H7 (cell line): ENCODE measurements around the gene DUOXA2. TPM values are rescaled to one million over a fixed set of nuclear protein-coding genes. Genes with fewer than 3 reads are reported as not detected.

Experiments
- DNase-seq: peaks from one replicate; pipeline ENCODE4 v3.0.0; 2012
- H3K27me3 ChIP-seq: 2 replicates; pipeline ENCODE4 v1.6.0; 2011; ENCODE audit warnings: mild to moderate bottlenecking, low read length; ENCODE audit not compliant: control insufficient read depth, insufficient read depth
- H3K36me3 ChIP-seq: replicated peaks from 2 replicates; pipeline ENCODE4 v1.5.1; 2011; ENCODE audit warnings: low read length; ENCODE audit not compliant: control insufficient read depth, insufficient read depth
- H3K4me3 ChIP-seq: 2 replicates; pipeline ENCODE4 v1.5.1; 2011; ENCODE audit warnings: low read depth, mild to moderate bottlenecking, control low read depth, low read length, moderate library complexity; ENCODE audit not compliant: insufficient read depth
- total RNA-seq: library from RNA; depleted of rRNA; stranded (reverse); fragments of >200 nt; shearing (Covaris generic); gene quantifications from 2 replicates; pipeline ENCODE4 v1.2.3, GENCODE V29; 2014

DUOXA2 gene
- total RNA-seq, 1 experiment from 2014 or later, result not detected

DNA sequence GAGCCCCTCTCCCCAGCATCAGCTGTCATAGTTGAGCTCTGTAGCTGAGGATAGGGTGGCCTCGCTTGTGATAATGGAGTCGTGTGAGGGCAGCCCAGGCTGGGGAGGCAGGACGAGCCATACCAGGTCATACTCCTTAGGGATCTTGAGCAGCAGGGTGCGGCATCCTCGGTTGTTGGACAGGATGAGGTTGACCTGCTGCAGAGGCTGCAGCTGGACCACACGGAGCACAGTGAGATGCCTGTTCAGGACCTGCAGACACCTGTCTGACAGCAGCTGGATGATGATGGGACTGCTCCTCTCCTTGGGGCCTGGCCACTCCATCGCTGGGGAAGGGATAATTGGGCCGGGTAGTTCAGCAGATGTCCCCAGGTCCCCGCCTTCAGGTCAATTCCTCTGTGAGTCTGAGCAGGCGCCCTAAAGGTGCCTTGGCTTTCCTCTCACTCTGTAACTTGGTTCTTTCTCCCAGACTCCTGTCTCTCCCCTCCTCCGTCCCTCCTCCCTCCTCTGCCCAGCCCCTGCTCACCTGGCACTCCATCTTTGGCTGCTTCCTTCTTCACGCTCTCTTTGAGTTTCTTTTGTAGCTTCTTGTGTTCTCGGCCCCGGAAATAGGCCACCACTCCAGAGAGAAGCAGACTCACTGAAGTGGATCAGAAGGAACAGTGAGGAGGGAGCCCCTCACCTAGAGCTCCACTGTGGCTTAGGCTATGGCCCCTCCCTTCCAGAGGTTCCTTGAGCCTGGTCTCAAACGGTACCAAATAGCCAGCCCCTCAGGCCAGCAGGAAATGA is 7.9 kb upstream of the DUOXA2 start:
- Histone ChIP-seq H3K36me3 (no peaks in the 10 kb centered on the region), H3K4me3 (no peak overlapping the region), H3K27me3 (peaks cover 23% of the 10 kb centered on the region)
- DNase-seq, result peak; percentile 17

DNA sequence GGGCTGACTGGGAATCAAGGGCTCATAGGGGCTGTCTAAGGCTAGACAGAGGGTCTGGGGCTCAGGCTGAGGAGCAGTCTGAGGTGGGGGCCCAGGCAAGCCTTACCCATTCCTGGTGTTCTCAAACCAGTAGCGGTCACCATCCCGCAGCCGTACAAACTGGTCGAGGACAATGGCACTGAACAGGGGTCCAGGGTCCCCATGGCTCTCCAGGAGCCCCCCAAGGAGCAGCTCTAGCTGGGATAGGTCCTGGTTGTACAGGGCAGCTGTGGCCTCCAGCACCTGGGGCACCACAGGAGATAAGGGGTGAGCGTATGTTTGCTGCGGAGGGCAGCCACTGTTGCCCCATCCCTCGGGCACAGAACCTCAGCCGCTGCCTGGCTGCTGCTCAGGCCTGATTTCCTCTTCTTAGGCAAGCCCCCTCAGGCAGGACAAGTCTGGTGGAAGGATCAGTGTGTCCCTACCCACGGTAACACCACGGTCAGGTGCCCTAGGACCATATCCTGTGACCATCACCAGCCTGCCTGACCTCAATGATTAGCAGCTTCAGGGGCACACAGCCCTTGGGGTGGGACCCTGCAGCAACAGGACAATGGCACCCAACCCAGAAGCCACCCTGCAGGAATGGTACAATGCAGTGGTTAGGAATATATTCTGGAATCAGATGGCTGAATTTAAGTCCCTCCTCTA is 6.0 kb upstream of the DUOXA2 start:
- H3K27me3 ChIP-seq, result peaks cover 42% of the 10 kb centered on the region
- DNase-seq, result peak; percentile 16
- no peak overlapping the region for H3K4me3 ChIP-seq
- H3K36me3 ChIP-seq, result no peaks in the 10 kb centered on the region

DNA sequence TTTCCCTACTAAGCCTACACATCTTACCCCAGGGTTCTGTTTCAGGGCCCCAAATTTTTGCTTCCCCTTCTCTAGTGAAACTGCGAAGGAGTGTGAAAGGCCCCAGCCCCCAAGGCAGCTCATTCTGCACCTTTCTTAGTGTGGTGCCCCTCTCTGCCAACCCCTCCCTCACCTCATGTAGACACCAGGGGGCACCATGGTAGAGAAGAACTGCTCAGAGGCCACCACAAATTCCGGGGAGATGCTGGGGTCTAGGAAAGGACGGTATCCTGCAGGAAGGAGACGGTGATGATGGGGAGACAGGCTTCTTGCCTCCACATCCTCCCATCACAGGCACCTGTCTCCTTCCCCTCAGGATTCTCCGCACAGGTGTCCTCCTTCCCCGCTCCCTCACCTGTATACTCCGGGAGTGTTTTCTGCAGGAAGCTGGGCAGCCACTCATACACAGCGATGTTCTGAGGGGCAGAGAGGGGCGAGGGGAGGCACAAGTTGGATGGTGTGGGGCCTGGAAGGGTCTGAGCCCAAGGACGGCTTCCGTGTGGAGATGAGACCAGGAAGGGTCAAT is 3.8 kb upstream of the DUOXA2 start:
- peak; percentile 76 for DNase-seq
- Histone ChIP-seq H3K27me3 (peaks cover 64% of the 10 kb centered on the region), H3K4me3 (no peak overlapping the region), H3K36me3 (no peaks in the 10 kb centered on the region)

DNA sequence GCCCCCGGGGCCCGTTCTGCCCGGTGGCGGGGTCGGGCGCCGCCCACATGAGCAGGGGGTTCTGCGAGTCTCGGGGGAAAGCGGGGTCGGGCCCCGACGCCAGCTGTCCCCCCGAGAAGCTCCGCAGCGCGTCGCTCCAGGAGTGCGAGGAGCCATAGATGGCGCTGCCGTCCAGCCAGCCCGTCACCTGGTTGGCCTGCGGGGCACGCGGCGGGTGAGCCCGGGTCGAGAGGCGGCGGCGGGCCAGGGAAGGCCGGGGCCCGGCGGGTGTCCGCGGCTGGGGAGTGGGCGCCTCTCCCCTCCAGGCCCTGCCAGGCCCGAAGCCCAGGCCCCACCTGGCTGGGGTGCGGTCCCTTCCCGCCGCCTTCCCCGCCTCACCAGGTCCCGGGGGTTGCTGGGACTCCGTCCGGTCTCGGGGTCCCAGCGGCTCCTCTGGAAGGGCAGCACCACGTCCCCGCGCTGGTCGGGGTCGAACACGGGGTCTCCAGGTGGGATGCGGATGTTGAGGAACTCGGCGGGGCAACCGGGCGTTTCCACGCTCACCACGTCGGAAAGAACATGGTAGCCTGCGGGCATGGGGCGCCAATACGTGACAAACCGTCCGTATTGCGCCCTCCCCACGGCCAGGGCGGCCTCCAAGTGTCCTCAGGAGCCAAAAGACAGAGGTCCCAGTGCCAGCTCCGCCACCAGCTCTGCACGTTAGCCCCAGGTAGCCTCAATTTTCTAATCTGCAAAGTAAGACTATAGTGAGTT is 2.6 kb upstream of the DUOXA2 start:
- Histone ChIP-seq H3K27me3 (peaks cover 76% of the 10 kb centered on the region), H3K36me3 (no peaks in the 10 kb centered on the region), H3K4me3 (peak overlapping the region; percentile 16; the same call in 1 of the 2 replicates)
- DNase-seq, result peak; percentile 74

DNA sequence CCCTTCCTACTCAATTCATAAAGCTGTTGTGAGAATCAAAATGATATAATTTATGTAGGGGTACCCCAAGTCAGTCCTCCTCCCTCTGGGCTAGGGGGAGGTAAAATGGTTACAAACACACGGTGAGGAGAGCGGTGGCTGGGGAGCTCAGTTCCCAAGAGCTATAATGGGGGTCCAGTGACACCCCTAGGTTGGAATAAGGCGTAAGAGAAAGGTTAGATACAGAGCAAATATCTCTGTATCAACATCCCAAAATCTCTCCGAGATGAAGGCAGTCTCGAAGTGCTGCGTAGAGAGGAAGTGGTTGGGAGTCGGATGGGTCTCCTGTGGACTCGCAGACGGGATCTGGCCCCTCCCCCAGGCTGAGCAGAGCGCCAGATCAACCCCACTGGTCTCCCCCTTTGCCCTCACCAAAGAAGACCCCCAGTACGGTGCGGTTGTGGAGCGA is 2.0 kb upstream of the DUOXA2 start:
- peak overlapping the region; percentile 24; the same call in 1 of the 2 replicates for H3K4me3 ChIP-seq
- peaks cover 82% of the 10 kb centered on the region for H3K27me3 ChIP-seq
- DNase-seq, result peak; percentile 61
- H3K36me3 ChIP-seq, result no peaks in the 10 kb centered on the region

DNA sequence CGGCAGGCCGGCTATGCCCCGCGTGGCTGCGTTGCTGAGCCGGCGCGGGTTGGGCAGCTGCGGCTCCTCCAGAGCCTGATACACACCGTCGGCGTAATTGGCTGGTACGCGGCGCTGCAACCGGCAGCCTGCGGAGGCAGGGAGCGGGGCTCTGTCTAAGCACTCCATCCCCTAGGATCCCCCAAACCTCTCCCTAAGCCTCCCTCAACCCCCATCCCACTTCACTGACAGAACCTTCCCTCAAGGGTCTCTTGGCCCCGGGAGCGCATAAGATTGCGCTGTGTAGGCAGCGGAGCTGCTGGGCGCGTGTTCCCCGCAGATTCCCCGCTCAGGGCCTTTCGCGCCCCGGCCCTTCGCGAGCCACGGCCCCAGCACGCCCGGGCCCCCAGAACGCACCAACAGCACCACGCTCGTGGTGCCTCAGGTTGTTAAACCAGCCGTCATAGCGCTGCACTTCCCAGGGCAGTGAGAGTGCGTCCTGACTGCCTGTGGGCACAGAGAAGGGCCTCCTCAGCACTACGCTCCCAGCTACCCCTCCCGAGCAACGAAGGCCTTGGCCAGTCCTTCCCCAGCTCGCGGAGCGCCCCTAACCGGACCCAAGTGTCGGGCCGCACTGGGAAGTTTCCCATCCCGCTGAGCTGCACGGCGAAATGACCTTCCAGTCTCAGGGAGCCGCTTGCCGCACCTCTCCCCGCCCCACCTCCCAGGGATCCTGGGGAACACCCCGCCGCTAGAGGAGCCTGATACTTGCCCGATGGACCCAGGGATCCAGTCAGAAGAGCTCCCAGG is 1.3 kb upstream of the DUOXA2 start:
- H3K36me3 ChIP-seq, result no peaks in the 10 kb centered on the region
- H3K4me3 ChIP-seq, result peak overlapping the region; percentile 24; the same call in 1 of the 2 replicates
- DNase-seq, result peak; percentile 83
- peaks cover 89% of the 10 kb centered on the region for H3K27me3 ChIP-seq

DNA sequence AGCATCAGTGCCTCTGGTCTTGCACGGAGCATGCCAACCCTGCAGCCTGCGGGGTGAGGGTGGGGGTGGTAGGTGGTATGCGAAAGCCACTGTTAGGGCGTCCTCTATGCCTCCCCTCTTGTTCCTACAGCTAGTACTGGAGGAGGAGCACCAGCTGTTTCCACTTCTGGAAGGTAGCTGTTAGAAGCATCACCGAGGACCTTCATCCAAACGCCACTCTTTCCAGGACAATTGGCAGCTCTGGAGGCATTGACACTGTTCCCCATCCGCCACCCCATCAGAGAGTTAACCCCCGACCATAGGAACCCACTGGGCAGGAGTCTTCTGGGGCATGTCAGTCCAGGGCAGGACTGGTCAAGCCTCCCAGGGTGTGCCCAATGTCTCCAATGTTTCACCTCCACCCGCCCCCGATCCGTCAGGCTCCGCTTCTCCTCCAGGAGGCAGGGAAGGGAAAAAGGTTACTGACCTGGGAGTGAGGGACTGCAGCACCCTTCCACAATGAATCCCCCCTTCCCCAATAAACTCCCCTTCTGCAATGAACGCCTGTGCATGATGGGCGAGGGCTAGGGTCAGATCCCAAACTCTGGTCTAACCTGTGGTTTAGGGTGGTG is 641 bp upstream of the DUOXA2 start:
- H3K36me3 ChIP-seq, result no peaks in the 10 kb centered on the region
- peak; percentile 61 for DNase-seq
- peaks cover 89% of the 10 kb centered on the region for H3K27me3 ChIP-seq
- H3K4me3 ChIP-seq, result peak overlapping the region; percentile 24; the same call in 1 of the 2 replicates

DNA sequence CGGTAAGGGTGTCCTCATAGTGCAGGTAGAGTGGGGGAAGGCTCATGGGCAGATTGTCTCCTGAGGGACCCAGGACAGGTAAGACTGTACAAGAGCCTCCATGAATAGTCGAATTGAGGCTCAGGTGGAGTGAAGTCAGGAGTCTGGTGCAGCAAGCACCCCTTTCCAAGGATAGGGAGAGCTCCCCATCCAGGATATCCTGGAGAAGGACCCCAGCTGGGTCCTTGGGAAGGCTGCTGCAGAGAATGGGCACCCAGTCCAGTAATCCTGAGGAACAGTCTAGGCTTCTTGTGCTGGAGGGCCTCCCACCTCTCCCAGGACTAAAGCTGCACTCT is 592 bp downstream of the DUOXA2 start:
- Histone ChIP-seq H3K36me3 (no peaks in the 10 kb centered on the region), H3K27me3 (peaks cover 84% of the 10 kb centered on the region)
- DNase-seq, result peak; percentile 33

DNA sequence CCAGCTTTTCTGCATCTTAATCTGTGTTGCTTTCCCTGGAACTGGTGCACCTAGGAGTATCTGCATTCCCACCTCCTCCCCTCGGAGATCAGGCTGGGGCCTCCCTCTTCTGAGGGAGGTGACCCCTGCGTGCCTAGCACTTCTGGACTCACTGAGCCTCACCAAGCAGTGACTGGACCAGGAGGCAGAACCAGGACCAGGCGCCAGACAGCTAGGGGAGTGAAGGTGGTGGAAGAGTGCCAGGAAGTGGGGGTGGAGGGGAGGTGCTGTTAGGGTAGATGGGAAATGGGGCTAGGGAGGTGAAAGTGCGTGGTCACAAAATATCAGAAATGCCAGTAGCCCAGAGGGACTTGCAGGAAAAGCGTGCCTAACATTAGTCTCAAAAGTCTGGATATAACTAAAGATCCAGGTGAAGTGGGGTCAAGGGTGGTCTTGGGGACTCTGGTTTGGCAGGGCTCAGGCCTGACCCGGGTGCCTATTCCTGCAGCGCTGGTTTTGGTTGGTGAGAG is 1.2 kb downstream of the DUOXA2 start:
- peak; percentile 47 for DNase-seq
- H3K27me3 ChIP-seq, result peaks cover 80% of the 10 kb centered on the region
- no peaks in the 10 kb centered on the region for H3K36me3 ChIP-seq
- H3K4me3 ChIP-seq, result no peak overlapping the region

More for the DNA sequence above, 592 bp downstream of the DUOXA2 start:
- H3K4me3 ChIP-seq, result no peak overlapping the region

DNA sequence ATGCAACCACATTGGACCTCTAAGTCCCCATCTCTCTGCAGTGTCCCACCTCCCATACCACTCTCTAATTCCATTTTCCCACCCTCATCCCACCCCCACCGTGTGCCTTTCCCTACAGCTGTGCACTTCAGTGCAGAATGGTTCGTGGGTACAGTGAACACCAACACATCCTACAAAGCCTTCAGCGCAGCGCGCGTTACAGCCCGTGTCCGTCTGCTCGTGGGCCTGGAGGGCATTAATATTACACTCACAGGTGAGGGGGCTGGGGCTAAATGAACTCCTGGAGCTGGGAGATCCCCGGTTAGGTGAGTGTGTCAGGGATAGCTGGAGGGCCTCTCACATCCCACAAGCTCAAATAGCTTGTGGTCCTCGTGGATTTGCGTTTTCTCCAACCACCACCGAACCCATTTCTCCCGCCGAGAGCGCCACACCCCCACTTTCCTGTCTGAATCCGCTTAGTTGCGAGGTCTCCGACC is 1.9 kb downstream of the DUOXA2 start:
- H3K4me3 ChIP-seq, result no peak overlapping the region
- peaks cover 75% of the 10 kb centered on the region for H3K27me3 ChIP-seq
- DNase-seq, result no peak
- H3K36me3 ChIP-seq, result no peaks in the 10 kb centered on the region

DNA sequence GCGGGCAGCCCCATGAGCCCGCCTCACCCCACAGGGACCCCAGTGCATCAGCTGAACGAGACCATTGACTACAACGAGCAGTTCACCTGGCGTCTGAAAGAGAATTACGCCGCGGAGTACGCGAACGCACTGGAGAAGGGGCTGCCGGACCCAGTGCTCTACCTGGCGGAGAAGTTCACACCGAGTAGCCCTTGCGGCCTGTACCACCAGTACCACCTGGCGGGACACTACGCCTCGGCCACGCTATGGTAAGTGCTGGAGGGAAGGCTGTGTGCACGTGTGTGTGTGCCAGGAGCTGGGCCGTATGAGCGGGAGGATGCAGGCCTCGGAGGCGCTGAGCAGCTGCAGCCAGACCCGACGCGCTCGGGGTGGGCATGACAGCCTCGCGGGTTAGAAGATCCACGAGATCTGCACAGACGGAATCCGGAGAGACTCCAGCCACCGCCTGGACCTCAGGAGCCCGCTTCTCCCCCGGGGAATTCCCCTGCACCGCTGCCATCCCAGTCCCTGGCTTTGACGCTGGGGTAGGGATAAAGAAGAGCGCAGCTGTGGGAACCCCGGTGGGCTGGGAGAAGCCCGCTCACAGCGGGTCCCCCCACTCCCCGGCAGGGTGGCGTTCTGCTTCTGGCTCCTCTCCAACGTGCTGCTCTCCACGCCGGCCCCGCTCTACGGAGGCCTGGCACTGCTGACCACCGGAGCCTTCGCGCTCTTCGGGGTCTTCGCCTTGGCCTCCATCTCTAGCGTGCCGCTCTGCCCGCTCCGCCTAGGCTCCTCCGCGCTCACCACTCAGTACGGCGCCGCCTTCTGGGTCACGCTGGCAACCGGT is 2.6 kb downstream of the DUOXA2 start:
- H3K36me3 ChIP-seq, result no peaks in the 10 kb centered on the region
- peaks cover 71% of the 10 kb centered on the region for H3K27me3 ChIP-seq
- peak overlapping the region; percentile 14; the same call in 1 of the 2 replicates for H3K4me3 ChIP-seq
- DNase-seq, result peak; percentile 75

DNA sequence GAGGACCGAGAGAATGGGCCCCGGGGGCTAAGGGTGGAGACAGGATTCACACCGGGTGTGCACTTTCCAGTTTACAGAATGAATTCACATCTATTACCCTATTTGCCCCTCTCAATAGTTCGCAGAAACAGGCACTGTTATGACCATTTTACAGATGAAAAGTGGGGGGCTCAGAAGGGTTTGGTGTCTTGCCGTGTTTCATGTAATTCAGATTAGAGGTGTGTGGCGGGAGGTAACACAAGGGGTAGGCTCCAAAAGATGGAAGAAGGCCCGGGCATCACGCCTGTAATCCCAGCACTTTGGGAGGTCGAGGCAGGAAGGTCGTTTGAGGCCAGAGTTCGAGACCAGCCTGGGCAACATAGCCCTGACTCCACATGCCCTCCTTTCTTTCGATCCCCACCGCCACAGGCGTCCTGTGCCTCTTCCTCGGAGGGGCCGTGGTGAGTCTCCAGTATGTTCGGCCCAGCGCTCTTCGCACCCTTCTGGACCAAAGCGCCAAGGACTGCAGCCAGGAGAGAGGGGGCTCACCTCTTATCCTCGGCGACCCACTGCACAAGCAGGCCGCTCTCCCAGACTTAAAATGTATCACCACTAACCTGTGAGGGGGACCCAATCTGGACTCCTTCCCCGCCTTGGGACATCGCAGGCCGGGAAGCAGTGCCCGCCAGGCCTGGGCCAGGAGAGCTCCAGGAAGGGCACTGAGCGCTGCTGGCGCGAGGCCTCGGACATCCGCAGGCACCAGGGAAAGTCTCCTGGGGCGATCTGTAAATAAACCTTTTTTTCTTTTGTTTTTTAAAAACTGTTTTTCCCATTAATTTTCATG is 3.4 kb downstream of the DUOXA2 start:
- Histone ChIP-seq H3K27me3 (peaks cover 64% of the 10 kb centered on the region), H3K36me3 (no peaks in the 10 kb centered on the region), H3K4me3 (peak overlapping the region; percentile 18; the same call in 1 of the 2 replicates)
- peak; percentile 66 for DNase-seq
